Hepatocyte (in vitro differentiated cells): ENCODE data around the gene VWA2. TPM values are rescaled to one million over a fixed set of nuclear protein-coding genes. Genes with fewer than 3 reads are reported as not detected.

Source experiments
- DNase-seq: peaks from one replicate; pipeline ENCODE4 v3.0.0-alpha.2; 2016; ENCODE audit warnings: low spot score
- H2AFZ ChIP-seq: fragments of 200-600 bp; sonication (generic); 2 replicates; pipeline ENCODE4 v1.6.0; 2016; ENCODE audit warnings: antibody characterized with exemption, mild to moderate bottlenecking
- H3K27ac ChIP-seq: fragments of 200-600 bp; sonication (generic); 2 replicates; pipeline ENCODE4 v1.5.1; 2016; ENCODE audit warnings: mild to moderate bottlenecking
- H3K27me3 ChIP-seq: fragments of 200-600 bp; sonication (generic); 2 replicates; pipeline ENCODE4 v1.6.1; 2016
- H3K36me3 ChIP-seq: fragments of 200-600 bp; sonication (generic); replicated peaks from 2 replicates; pipeline ENCODE4 v1.5.1; 2016; ENCODE audit warnings: low read depth; ENCODE audit not compliant: insufficient read depth
- H3K4me1 ChIP-seq: fragments of 200-600 bp; sonication (generic); 2 replicates; pipeline ENCODE4 v1.5.1; 2016; ENCODE audit warnings: mild to moderate bottlenecking, moderate library complexity; ENCODE audit not compliant: insufficient read depth
- H3K4me2 ChIP-seq: fragments of 200-600 bp; sonication (generic); 2 replicates; pipeline ENCODE4 v1.6.0; 2016
- H3K4me3 ChIP-seq: fragments of 200-600 bp; sonication (generic); 2 replicates; pipeline ENCODE4 v1.5.1; 2016; ENCODE audit warnings: mild to moderate bottlenecking
- H3K79me2 ChIP-seq: fragments of 200-600 bp; sonication (generic); 2 replicates; pipeline ENCODE4 v1.6.0; 2017; ENCODE audit warnings: mild to moderate bottlenecking
- H3K9me2 ChIP-seq: fragments of 200-600 bp; sonication (generic); replicated peaks from 2 replicates; pipeline ENCODE4 v1.6.0; 2017; ENCODE audit warnings: mild to moderate bottlenecking; ENCODE audit not compliant: insufficient read depth
- H3K9me3 ChIP-seq: fragments of 200-600 bp; sonication (generic); 2 replicates; pipeline ENCODE4 v1.5.1; 2016; ENCODE audit warnings: low read depth, mild to moderate bottlenecking
- H4K20me1 ChIP-seq: fragments of 200-600 bp; sonication (generic); 2 replicates; pipeline ENCODE4 v1.6.0; 2016; ENCODE audit warnings: mild to moderate bottlenecking; ENCODE audit not compliant: insufficient read depth, poor library complexity, severe bottlenecking
- CTCF ChIP-seq: fragments of 200-600 bp; sonication (generic); IDR thresholded peaks from 2 replicates; pipeline ENCODE4 v1.5.1; 2016; ENCODE audit warnings: antibody characterized with exemption, mild to moderate bottlenecking; ENCODE audit not compliant: poor library complexity
- EZH2 ChIP-seq: fragments of 200-600 bp; sonication (generic); IDR thresholded peaks from 2 replicates; pipeline ENCODE4 v1.6.1; 2016; ENCODE audit warnings: antibody characterized with exemption, mild to moderate bottlenecking, borderline replicate concordance
- EZH2phosphoT487 ChIP-seq: fragments of 200-600 bp; sonication (generic); IDR thresholded peaks from one replicate; pipeline ENCODE4 v1.6.1; 2018; ENCODE audit warnings: antibody characterized with exemption, mild to moderate bottlenecking, low read depth, moderate library complexity; ENCODE audit not compliant: unreplicated experiment, severe bottlenecking
- WGBS: methylation state at CpG from one replicate; pipeline ENCODE4 v1.1.6; 2016; ENCODE audit warnings: low lambda C conversion rate; ENCODE audit errors: missing lambda C conversion rate; 5-methylcytosine and 5-hydroxymethylcytosine counted together
- polyA plus RNA-seq: library from polyadenylated mRNA; unstranded; fragments of >200 nt; fragmentation: Nextera tagmentation; extraction: Ambion mirVana; gene quantifications from 2 replicates; pipeline ENCODE4 v1.2.1, GENCODE V29; 2016
- total RNA-seq: library from RNA; depleted of rRNA; stranded (reverse); fragments of >200 nt; gene quantifications from 2 replicates; pipeline ENCODE4 v1.2.3, GENCODE V29; 2014

Gene VWA2
- total and polyA plus RNA-seq, 2 experiments from 2014 or later: 6.3 to 12.3 TPM

DNA sequence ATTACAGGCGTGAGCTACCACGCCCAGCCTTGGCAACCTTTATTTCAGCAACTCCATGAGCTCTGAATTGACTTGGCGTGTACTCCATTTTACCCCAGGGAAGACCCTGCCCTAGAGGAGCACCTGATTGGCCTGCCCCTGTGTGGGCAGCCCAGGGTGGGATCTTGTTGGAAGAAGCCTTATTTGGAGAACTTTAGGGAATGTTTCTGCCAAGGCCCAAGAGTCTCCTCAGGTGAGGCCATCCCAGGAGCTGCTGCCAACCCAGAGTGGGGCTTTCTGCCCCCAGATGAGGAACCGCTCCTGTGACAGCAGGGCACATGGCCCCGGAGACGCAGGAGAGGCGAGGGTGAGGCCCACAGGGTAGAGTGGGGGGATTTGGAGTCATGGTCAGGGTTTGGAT, 42.0 kb downstream of the VWA2 start:
- no peaks in the 10 kb centered on the region for H3K9me2 ChIP-seq
- no peak overlapping the region for H3K27ac ChIP-seq
- H3K4me1 ChIP-seq: no peaks in the 10 kb centered on the region
- no peak overlapping the region for H3K4me2 ChIP-seq
- no peaks in the 10 kb centered on the region for H3K36me3 ChIP-seq
- no peaks in the 10 kb centered on the region for H4K20me1 ChIP-seq
- DNase-seq: no peak
- 77% methylated on average over 7 of the region's 7 CpGs for WGBS
- no peaks in the 10 kb centered on the region for H3K79me2 ChIP-seq
- H3K4me3 ChIP-seq: no peak overlapping the region
- H3K9me3 ChIP-seq: no peaks in the 10 kb centered on the region
- no peak overlapping the region for H2AFZ ChIP-seq
- no peaks in the 10 kb centered on the region for H3K27me3 ChIP-seq
- no peak for TF ChIP-seq EZH2
- no peak for TF ChIP-seq EZH2phosphoT487
- TF ChIP-seq CTCF: no peak

GRCh38 chr10:114281461-114281860, 42.4 kb downstream of the VWA2 start:
- WGBS: 75% methylated on average over 5 of the region's 5 CpGs

DNA sequence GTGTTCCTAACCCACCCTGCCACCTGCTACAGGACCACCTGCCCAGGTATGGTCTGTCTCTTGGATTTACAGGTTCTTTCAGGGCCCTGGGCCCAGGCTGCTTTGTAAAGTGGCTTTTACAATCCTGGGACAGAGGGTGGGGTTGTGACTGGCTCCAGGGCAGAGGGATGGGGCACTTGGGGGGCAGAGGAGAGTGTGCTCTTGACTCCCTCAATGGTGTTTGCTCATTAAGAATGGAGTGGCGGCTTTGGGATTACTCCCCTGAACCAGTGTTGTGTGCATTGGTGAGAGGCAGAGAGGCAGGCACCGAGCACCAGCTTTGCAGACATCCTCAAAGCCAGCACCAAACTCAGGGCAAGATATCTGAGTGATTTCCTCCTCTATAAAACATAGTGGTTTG, 43.5 kb downstream of the VWA2 start:
- Histone ChIP-seq H3K9me2 (no peaks in the 10 kb centered on the region), H3K27me3 (no peaks in the 10 kb centered on the region), H3K36me3 (no peaks in the 10 kb centered on the region), H3K4me1 (no peaks in the 10 kb centered on the region), H3K27ac (no peak overlapping the region), H3K4me2 (no peak overlapping the region), H4K20me1 (no peaks in the 10 kb centered on the region), H2AFZ (no peak overlapping the region), H3K4me3 (no peak overlapping the region), H3K9me3 (no peaks in the 10 kb centered on the region), H3K79me2 (no peaks in the 10 kb centered on the region)
- WGBS: 79% methylated on average over 2 of the region's 2 CpGs
- TF ChIP-seq EZH2phosphoT487: no peak
- TF ChIP-seq EZH2: no peak
- no peak for TF ChIP-seq CTCF
- no peak for DNase-seq

More at GRCh38 chr10:114281461-114281860, 42.4 kb downstream of the VWA2 start:
- no peak overlapping the region for H3K4me2 ChIP-seq
- H2AFZ ChIP-seq: no peak overlapping the region
- H3K27ac ChIP-seq: no peak overlapping the region
- no peaks in the 10 kb centered on the region for H3K4me1 ChIP-seq
- no peak overlapping the region for H3K4me3 ChIP-seq
- no peaks in the 10 kb centered on the region for H3K9me2 ChIP-seq
- DNase-seq: no peak
- no peak for TF ChIP-seq CTCF
- no peak for TF ChIP-seq EZH2phosphoT487
- TF ChIP-seq EZH2: no peak
- no peaks in the 10 kb centered on the region for H3K79me2 ChIP-seq
- no peaks in the 10 kb centered on the region for H3K9me3 ChIP-seq
- no peaks in the 10 kb centered on the region for H4K20me1 ChIP-seq
- no peaks in the 10 kb centered on the region for H3K27me3 ChIP-seq
- H3K36me3 ChIP-seq: no peaks in the 10 kb centered on the region

- no peak overlapping the region for H3K4me2 ChIP-seq
- no peak for DNase-seq
- no peak overlapping the region for H3K4me3 ChIP-seq
- H2AFZ ChIP-seq: no peak overlapping the region
- H3K27me3 ChIP-seq: no peaks in the 10 kb centered on the region
- H3K36me3 ChIP-seq: no peaks in the 10 kb centered on the region
- no peak overlapping the region for H3K27ac ChIP-seq
- H3K9me3 ChIP-seq: no peaks in the 10 kb centered on the region
- H4K20me1 ChIP-seq: no peaks in the 10 kb centered on the region
- TF ChIP-seq CTCF: no peak
- H3K4me1 ChIP-seq: no peaks in the 10 kb centered on the region
- H3K9me2 ChIP-seq: no peaks in the 10 kb centered on the region
- WGBS: over 99% methylated on average over 10 of the region's 10 CpGs
- H3K79me2 ChIP-seq: no peaks in the 10 kb centered on the region
Observed at GRCh38 chr10:114283091-114283490, 44.0 kb downstream of the VWA2 start.
